Activated CD8-positive, alpha-beta memory T cell treated with anti-CD3 and anti-CD28 coated beads for 1 hour (primary cell): ENCODE data around the gene ZNF391.
A peak's percentile ranks its signal among the peaks of the same experiment; 100 is the strongest.
"Not testable (repeated sequence)": the region's sequence is repeated elsewhere in the genome, so short reads cannot be mapped to it uniquely, and the experiment has no call there.

ENCODE experiments used
- DNase-seq, 2 donors: peaks; one replicate each; pipeline ENCODE4 v3.0.0-alpha.2; 2020; ENCODE audit warnings: low read depth in 1 of 2; ENCODE audit errors: extremely low read depth in 1 of 2

ZNF391 gene

GRCh38 chr6:27388293-27389197, at the start of gene ZNF391:
Gene ZNF391 (plus strand): TSS chr6:27388759. CDS start chr6:27400371, 11,612 bp downstream.
- DNase-seq, result peak; percentile 32 to 49

- DNase-seq, result no peak
Measured at GRCh38 chr6:27352850-27353249, 35.7 kb upstream of the ZNF391 start.

GRCh38 chr6:27358786-27359185, 29.8 kb upstream of the ZNF391 start:
- no peak for DNase-seq

- DNase-seq, result no peak
Measured at GRCh38 chr6:27359231-27359630, 29.3 kb upstream of the ZNF391 start.

GRCh38 chr6:27368202-27368601, 20.4 kb upstream of the ZNF391 start:
- no peak for DNase-seq

- no peak for DNase-seq
Measured at GRCh38 chr6:27370391-27370790, 18.2 kb upstream of the ZNF391 start.

GRCh38 chr6:27374824-27375612, 13.5 kb upstream of the ZNF391 start:
- DNase-seq, result peak; percentile 42 to 44

- no peak for DNase-seq
Measured at GRCh38 chr6:27375613-27376079, 12.9 kb upstream of the ZNF391 start.

GRCh38 chr6:27378406-27378805, 10.2 kb upstream of the ZNF391 start:
- not testable (repeated sequence) for DNase-seq

- DNase-seq, result not testable (repeated sequence)
Measured at GRCh38 chr6:27381001-27381400, 7.6 kb upstream of the ZNF391 start.

GRCh38 chr6:27383011-27383410, 5.5 kb upstream of the ZNF391 start:
- no peak for DNase-seq

- no peak for DNase-seq
Measured at GRCh38 chr6:27383481-27383880, 5.1 kb upstream of the ZNF391 start.

GRCh38 chr6:27392623-27393022, 4.1 kb downstream of the ZNF391 start:
- DNase-seq, result no peak

GRCh38 chr6:27394073-27394472, 5.5 kb downstream of the ZNF391 start:
- DNase-seq, result no peak

GRCh38 chr6:27400877-27401642, 12.5 kb downstream of the ZNF391 start:
- no peak for DNase-seq

- DNase-seq, result no peak
Measured at GRCh38 chr6:27406085-27406484, 17.5 kb downstream of the ZNF391 start.

- no peak for DNase-seq
Measured at GRCh38 chr6:27407153-27407814, 18.7 kb downstream of the ZNF391 start.

- DNase-seq, result no peak
Measured at GRCh38 chr6:27414300-27414699, 25.7 kb downstream of the ZNF391 start.

- DNase-seq, result no peak
Measured at GRCh38 chr6:27414996-27415395, 26.4 kb downstream of the ZNF391 start.

- no peak for DNase-seq
Measured at GRCh38 chr6:27415898-27416297, 27.3 kb downstream of the ZNF391 start.
